Breast epithelium (tissue), 3 donors: ENCODE results near the gene GALM.

ENCODE experiments used
- POLR2A ChIP-seq: fragments of 450-650 bp; IDR thresholded peaks from one replicate; pipeline ENCODE4 v1.6.1; 2016; ENCODE audit warnings: antibody characterized with exemption, mild to moderate bottlenecking, moderate library complexity
- POLR2AphosphoS5 ChIP-seq, 3 donors: sonication (generic); formaldehyde crosslinking; IDR thresholded peaks; one replicate each; pipeline ENCODE4 v1.6.1; 2017; ENCODE audit warnings: antibody characterized with exemption in 3 of 3
- TF ChIP-seq, protein P1 (sequence below), 3 donors: fragments of 450-650 bp; IDR thresholded peaks; one replicate each; pipeline ENCODE4 v1.5.1; 2016 to 2017; ENCODE audit warnings: antibody characterized with exemption in 3 of 3, mild to moderate bottlenecking in 3 of 3, moderate library complexity in 3 of 3

DNA sequence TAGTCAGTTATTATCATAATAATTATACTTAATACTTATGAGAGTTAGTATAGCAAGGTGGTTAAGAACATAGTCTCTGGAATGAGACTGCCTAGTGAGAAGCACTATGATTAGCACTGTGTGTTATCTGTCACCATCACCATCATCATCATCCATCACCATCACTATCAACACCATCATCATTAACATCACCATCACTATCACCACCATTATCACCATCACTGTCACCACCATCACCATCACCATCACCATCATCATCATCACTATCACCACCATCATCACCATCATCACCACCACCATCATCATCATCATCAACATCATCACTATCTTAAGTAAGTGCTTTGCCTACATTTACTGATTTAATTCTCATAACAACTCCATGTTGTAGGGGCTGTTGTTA lies 45.6 kb downstream of the GALM start:
- TF ChIP-seq, protein P1, sequence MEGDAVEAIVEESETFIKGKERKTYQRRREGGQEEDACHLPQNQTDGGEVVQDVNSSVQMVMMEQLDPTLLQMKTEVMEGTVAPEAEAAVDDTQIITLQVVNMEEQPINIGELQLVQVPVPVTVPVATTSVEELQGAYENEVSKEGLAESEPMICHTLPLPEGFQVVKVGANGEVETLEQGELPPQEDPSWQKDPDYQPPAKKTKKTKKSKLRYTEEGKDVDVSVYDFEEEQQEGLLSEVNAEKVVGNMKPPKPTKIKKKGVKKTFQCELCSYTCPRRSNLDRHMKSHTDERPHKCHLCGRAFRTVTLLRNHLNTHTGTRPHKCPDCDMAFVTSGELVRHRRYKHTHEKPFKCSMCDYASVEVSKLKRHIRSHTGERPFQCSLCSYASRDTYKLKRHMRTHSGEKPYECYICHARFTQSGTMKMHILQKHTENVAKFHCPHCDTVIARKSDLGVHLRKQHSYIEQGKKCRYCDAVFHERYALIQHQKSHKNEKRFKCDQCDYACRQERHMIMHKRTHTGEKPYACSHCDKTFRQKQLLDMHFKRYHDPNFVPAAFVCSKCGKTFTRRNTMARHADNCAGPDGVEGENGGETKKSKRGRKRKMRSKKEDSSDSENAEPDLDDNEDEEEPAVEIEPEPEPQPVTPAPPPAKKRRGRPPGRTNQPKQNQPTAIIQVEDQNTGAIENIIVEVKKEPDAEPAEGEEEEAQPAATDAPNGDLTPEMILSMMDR (IDR thresholded peaks at IDR 0.05), result no peak
- TF ChIP-seq POLR2A (no peak), POLR2AphosphoS5 (IDR thresholded peaks at IDR 0.05) (no peak)
